Measurements from ENCODE around the gene ARL11.
"Not testable (repeated sequence)": the region's sequence is repeated elsewhere in the genome, so short reads cannot be mapped to it uniquely, and the experiment has no call there.

ARL11 gene

DNA sequence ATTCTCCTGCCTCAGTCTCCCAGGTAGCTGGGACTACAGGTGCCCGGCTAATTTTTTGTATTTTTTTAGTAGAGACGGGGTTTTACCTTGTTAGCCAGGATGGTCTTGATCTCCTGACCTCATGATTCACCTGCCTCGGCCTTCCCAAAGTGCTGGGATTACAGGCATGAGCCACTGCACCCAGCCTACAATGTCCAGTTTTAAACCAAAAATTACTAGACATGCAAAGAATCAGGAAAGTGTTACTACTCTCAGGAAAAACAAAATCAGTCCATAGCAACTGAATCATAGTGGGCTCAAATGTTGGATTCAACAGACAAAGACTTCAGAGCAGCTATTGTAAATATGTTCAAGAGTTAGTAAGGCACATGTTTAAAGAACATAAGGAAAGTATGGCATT is 16.3 kb upstream of the ARL11 start:
- H3K27ac ChIP-seq (ENCODE audit: insufficient read depth, low read depth, low read length, poor library complexity, severe bottlenecking); H3K4me3 ChIP-seq (ENCODE audit: insufficient read depth, low read depth, low read length); H3K9me3 ChIP-seq (ENCODE audit: control insufficient read depth, low read length); H3K36me3 ChIP-seq (ENCODE audit: control insufficient read depth, insufficient read depth, low read length); H3K4me1 ChIP-seq (ENCODE audit: control insufficient read depth, insufficient read depth, low read length); H3K27me3 ChIP-seq (ENCODE audit: control insufficient read depth, insufficient read depth, low read length, poor library complexity, severe bottlenecking): not testable (repeated sequence)
- 93 to 95% methylated on average over 3 of the region's 3 CpGs for WGBS, 2 experiments

DNA sequence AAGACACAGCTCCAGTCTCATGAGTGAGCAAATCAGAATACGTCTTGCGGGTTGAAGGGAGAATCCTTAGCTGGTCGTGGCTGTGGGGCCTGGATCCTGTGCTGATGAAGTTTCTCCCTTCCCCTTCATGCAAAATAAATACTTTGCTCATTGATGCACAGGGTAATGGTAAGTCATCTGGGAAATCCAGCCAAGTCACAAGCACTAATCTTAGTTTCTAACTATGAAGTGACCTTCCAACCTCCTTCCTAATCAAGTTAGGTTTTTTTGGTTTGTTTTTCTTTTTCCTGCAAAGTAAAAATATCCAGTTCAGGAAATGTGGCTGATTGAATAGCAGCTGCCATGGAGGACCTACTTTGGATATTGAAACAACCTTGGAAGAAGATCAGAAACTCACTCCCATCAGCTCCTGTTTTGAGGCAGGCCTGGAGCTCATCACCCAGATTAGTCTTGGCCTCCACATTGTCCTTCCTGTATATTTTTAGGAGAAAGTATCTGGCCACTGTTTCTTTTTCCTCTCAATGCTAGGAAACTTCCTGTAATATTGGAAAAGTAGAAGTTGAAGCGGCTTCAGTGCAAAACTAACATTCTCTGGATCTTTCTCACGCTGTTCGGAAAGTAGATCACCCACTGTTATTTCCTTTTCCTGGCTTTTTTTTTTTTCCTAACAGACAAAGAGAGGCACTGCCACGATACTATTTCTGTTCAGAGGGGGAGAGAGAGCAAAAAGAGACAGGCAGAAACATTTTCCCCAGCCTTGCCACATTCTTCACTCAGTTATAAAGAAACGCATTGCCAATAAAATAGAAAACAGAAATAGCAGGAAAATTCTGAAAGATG is 12.3 kb upstream of the ARL11 start:
- 84% methylated on average over 7 to 8 of the region's 8 CpGs for WGBS, 2 experiments
- Histone ChIP-seq H3K27me3 (ENCODE audit: control insufficient read depth, insufficient read depth, low read length, poor library complexity, severe bottlenecking) (no peaks in the 10 kb centered on the region), H3K4me3 (ENCODE audit: insufficient read depth, low read depth, low read length) (no peak overlapping the region), H3K4me1 (ENCODE audit: control insufficient read depth, insufficient read depth, low read length) (peaks cover 4% of the 10 kb centered on the region), H3K27ac (ENCODE audit: insufficient read depth, low read depth, low read length, poor library complexity, severe bottlenecking) (no peak overlapping the region), H3K9me3 (ENCODE audit: control insufficient read depth, low read length) (no peaks in the 10 kb centered on the region), H3K36me3 (ENCODE audit: control insufficient read depth, insufficient read depth, low read length) (no peaks in the 10 kb centered on the region)

DNA sequence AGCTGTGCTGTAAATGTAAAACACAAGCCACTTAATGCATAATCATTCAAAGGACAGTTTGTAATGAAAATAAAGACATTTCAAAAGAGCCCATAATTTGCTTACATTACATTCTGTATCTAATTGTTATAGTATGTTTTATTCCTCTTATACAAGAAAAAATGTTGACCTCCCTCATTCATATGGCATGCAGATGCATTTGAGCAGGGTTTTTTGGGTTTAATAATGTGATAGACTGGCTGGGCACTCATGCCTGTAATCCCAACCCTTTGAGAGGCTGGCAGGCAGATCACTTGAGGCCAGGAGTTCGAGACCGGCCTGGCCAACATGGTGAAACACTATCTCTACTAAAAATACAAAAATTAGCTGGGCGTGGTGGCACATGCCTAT is 11.6 kb upstream of the ARL11 start:
- Histone ChIP-seq H3K27ac (ENCODE audit: insufficient read depth, low read depth, low read length, poor library complexity, severe bottlenecking) (no peak overlapping the region), H3K9me3 (ENCODE audit: control insufficient read depth, low read length) (no peaks in the 10 kb centered on the region)
- WGBS, 2 experiments, result 97 to 98% methylated on average over 3 of the region's 3 CpGs

DNA sequence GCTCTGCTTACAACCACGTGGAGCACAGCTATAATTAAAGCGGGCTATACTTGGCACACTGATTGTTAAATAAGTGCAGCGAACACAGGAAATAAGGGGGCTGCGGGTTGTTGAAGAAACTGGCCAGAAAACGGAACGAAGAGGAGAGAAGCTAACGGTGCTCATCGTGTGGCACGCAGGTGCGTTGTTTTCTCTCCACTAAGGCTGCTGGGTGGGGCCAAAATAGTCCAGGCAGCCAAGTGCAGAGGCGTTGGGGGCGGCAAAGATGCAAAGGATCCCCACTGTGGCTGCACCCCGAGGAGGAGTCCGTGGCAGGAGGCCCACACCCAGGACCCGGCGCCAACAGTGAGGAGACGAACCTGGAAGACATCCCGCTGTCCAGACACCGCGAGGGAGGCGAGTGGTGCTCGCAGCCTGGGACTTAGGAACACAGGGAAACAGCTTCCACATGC is 8.1 kb upstream of the ARL11 start:
- Histone ChIP-seq H3K36me3 (ENCODE audit: control insufficient read depth, insufficient read depth, low read length) (no peaks in the 10 kb centered on the region), H3K9me3 (ENCODE audit: control insufficient read depth, low read length) (no peaks in the 10 kb centered on the region), H3K4me3 (ENCODE audit: insufficient read depth, low read depth, low read length) (no peak overlapping the region), H3K27me3 (ENCODE audit: control insufficient read depth, insufficient read depth, low read length, poor library complexity, severe bottlenecking) (no peaks in the 10 kb centered on the region), H3K27ac (ENCODE audit: insufficient read depth, low read depth, low read length, poor library complexity, severe bottlenecking) (no peak overlapping the region), H3K4me1 (ENCODE audit: control insufficient read depth, insufficient read depth, low read length) (peaks cover 5% of the 10 kb centered on the region)
- WGBS, 2 experiments, result 91 to 92% methylated on average over 22 of the region's 22 CpGs

More for the DNA sequence above, 11.6 kb upstream of the ARL11 start:
- H3K4me3 ChIP-seq (ENCODE audit: insufficient read depth, low read depth, low read length), result no peak overlapping the region
- no peaks in the 10 kb centered on the region for H3K27me3 ChIP-seq (ENCODE audit: control insufficient read depth, insufficient read depth, low read length, poor library complexity, severe bottlenecking)
- no peaks in the 10 kb centered on the region for H3K36me3 ChIP-seq (ENCODE audit: control insufficient read depth, insufficient read depth, low read length)
- H3K4me1 ChIP-seq (ENCODE audit: control insufficient read depth, insufficient read depth, low read length), result peaks cover 4% of the 10 kb centered on the region

DNA sequence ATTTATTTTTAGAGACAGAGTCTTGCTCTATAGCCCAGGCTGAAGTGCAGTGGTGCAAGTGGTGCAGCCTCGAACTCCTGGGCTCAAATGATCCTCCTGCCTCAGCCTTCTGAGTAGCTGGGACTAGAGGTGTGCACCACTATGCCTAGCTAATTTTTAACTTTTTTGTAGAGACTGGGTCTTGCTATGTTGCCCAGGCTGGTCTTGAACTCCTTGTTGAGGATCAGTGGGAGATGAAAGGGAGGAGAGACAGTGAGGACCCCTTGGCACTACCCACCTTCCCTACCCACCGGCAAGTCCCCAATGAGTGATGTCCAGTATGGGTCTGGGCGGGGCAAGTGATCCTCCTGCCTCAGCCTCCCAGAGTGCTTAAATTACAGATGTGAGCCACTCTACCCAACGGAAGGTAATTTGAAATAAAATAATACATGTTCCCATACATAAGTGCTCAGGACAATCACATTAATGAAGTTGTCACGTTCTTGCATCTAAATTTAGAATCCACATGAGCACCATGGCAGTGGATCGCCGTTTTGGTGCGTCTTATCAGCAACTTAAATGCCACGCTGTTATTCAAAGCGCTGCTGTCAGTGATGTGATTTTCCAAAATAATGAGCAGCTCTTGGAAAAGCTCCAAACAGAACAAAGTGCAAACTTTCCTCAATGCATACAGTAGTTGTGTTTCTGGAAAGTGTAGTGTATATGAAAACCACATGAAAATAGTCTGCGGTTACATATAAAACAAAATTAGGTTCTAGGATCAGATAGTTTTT is 5.9 kb upstream of the ARL11 start:
- Histone ChIP-seq H3K27me3 (ENCODE audit: control insufficient read depth, insufficient read depth, low read length, poor library complexity, severe bottlenecking) (no peaks in the 10 kb centered on the region), H3K9me3 (ENCODE audit: control insufficient read depth, low read length) (no peaks in the 10 kb centered on the region), H3K4me3 (ENCODE audit: insufficient read depth, low read depth, low read length) (no peak overlapping the region), H3K4me1 (ENCODE audit: control insufficient read depth, insufficient read depth, low read length) (peaks cover 11% of the 10 kb centered on the region), H3K36me3 (ENCODE audit: control insufficient read depth, insufficient read depth, low read length) (no peaks in the 10 kb centered on the region), H3K27ac (ENCODE audit: insufficient read depth, low read depth, low read length, poor library complexity, severe bottlenecking) (no peak overlapping the region)
- WGBS, 2 experiments, result 90 to 96% methylated on average over 10 of the region's 11 CpGs

DNA sequence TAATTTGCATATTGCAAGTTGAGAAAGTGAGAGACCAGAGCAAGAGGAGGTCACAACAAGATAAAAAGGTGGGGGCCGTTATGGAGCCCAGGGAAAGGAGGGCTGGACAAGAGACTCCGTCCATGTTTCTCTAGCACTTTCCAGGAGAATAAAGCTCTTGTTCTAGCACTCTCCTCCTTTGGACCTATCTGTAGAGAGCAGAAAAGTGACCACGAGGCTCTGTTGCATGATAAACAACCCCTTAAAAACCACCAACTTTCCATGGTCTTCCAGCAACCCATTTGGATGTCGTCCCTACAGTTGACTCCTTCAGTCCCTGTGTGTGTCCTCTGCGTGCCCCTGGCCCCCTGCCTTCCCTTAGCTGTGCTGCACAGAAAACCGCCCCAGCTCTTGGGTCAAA is 4.1 kb upstream of the ARL11 start:
- Histone ChIP-seq H3K36me3 (ENCODE audit: control insufficient read depth, insufficient read depth, low read length) (no peaks in the 10 kb centered on the region), H3K4me3 (ENCODE audit: insufficient read depth, low read depth, low read length) (no peak overlapping the region), H3K27me3 (ENCODE audit: control insufficient read depth, insufficient read depth, low read length, poor library complexity, severe bottlenecking) (no peaks in the 10 kb centered on the region), H3K9me3 (ENCODE audit: control insufficient read depth, low read length) (no peaks in the 10 kb centered on the region), H3K4me1 (ENCODE audit: control insufficient read depth, insufficient read depth, low read length) (peaks cover 7% of the 10 kb centered on the region), H3K27ac (ENCODE audit: insufficient read depth, low read depth, low read length, poor library complexity, severe bottlenecking) (no peak overlapping the region)
- 92 to 94% methylated on average over 6 of the region's 6 CpGs for WGBS, 2 experiments

DNA sequence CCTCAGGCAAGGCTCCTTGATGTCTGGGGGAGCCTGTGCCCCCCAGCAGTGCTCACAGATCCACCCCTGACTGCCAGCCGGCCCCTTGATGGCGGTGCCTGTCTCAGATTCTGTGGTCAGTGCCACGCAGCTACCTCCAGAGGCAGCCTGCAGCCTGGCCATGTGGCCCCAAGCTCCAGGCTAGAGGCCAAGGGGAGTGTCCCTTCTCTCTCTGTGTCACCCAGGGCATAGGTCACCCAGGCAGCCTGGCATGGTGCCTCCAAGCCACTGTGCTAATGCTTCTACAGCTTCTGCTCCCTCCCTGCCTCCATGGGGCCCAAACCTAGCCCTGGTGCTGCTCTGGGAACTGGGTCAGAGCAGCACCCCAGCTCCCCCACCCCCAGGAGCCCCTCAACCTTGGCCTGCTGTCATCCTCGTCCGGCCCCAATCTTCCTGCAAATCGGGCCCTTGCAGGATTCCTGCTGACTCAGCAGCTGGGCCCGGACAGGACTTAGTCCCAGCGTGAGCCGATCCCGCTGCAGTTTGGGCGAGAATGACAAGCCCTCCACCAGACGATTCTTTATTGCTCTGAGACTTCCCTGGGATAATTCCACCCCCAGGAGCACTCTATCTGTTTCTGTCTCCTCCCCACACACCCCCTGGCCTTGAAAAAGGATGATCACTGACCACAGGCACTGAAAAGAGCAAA is 2.8 kb upstream of the ARL11 start:
- H3K4me1 ChIP-seq (ENCODE audit: control insufficient read depth, insufficient read depth, low read length), result peaks cover 7% of the 10 kb centered on the region
- H3K27ac ChIP-seq (ENCODE audit: insufficient read depth, low read depth, low read length, poor library complexity, severe bottlenecking), result no peak overlapping the region
- H3K27me3 ChIP-seq (ENCODE audit: control insufficient read depth, insufficient read depth, low read length, poor library complexity, severe bottlenecking), result no peaks in the 10 kb centered on the region
- H3K9me3 ChIP-seq (ENCODE audit: control insufficient read depth, low read length), result no peaks in the 10 kb centered on the region
- H3K36me3 ChIP-seq (ENCODE audit: control insufficient read depth, insufficient read depth, low read length), result no peaks in the 10 kb centered on the region
- 77 to 78% methylated on average over 12 of the region's 12 CpGs for WGBS, 2 experiments
- H3K4me3 ChIP-seq (ENCODE audit: insufficient read depth, low read depth, low read length), result no peak overlapping the region

DNA sequence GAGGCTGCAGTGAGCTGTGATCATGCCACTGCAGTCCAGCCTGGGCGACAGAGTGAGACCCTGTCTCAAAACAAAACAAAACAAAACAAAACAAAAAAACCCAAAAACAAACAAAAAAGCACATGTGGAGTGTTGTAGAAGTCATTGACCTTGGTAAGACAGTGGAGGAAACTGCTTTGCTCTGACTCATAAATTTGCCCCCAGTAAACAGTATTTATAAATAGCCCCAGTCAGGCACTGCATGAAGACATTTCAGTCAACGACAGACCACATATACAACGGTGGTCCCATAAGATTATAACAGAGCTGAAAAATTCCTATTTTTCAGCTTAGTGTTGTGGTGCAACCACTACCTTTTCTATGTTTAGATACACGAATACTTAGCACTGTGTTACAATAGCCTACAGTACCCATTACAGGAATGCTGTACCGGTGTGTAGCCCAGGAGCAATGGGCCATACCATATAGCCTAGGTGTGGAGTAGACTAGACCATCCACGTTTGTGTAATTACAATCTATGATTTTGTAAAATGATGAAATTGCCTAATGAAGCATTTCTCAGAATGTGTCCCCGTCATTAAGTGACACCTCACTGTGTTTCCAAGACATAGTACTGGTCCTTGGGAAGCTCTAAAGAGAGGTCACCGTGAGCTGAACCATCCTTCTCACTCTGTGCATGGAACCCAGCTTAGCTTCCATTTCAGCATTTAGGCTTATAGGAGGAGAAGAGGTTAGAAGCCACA is 1.1 kb downstream of the ARL11 start:
- H3K27ac ChIP-seq (ENCODE audit: insufficient read depth, low read depth, low read length, poor library complexity, severe bottlenecking), result no peak overlapping the region
- no peak overlapping the region for H3K4me3 ChIP-seq (ENCODE audit: insufficient read depth, low read depth, low read length)
- H3K9me3 ChIP-seq (ENCODE audit: control insufficient read depth, low read length), result no peaks in the 10 kb centered on the region
- no peaks in the 10 kb centered on the region for H3K36me3 ChIP-seq (ENCODE audit: control insufficient read depth, insufficient read depth, low read length)
- no peaks in the 10 kb centered on the region for H3K27me3 ChIP-seq (ENCODE audit: control insufficient read depth, insufficient read depth, low read length, poor library complexity, severe bottlenecking)
- peaks cover 7% of the 10 kb centered on the region for H3K4me1 ChIP-seq (ENCODE audit: control insufficient read depth, insufficient read depth, low read length)
- 95% methylated on average over 8 of the region's 8 CpGs for WGBS, 2 experiments

DNA sequence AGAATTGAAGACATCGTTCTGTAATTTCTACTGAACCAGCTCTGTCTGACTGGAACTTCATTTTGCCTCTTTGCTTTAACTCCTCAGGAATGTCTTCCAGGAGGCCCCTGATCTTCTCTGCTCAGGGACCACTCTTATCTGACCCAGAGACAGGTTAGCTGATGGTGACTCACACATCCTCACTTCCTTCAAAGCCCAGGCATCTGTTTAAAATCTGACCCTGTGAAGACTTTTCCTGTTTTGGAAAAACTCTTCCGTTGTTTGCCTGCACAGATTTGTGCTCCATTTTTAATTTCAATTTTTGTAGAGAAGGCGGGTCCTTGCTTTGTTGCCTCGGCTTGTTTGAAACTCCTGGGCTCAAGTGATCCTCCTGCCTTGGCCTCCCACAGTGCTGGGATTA is 1.6 kb downstream of the ARL11 start:
- Histone ChIP-seq H3K27ac (ENCODE audit: insufficient read depth, low read depth, low read length, poor library complexity, severe bottlenecking) (no peak overlapping the region), H3K36me3 (ENCODE audit: control insufficient read depth, insufficient read depth, low read length) (no peaks in the 10 kb centered on the region), H3K4me1 (ENCODE audit: control insufficient read depth, insufficient read depth, low read length) (peaks cover 7% of the 10 kb centered on the region), H3K27me3 (ENCODE audit: control insufficient read depth, insufficient read depth, low read length, poor library complexity, severe bottlenecking) (no peaks in the 10 kb centered on the region), H3K4me3 (ENCODE audit: insufficient read depth, low read depth, low read length) (no peak overlapping the region), H3K9me3 (ENCODE audit: control insufficient read depth, low read length) (no peaks in the 10 kb centered on the region)
- WGBS, 2 experiments, result 92 to 93% methylated on average over 4 of the region's 4 CpGs

All from ectodermal cell (in vitro differentiated cells).